Stimulated activated naive B cell treated with anti-CD40 and anti-IgM and Interleukin-4, amounts not matched to agents 10 μg/mL and 1 μg/mL and 100 μg/mL, for 72 hours (primary cell): ENCODE measurements around the gene MRNIP.
A peak's percentile ranks its signal among the peaks of the same experiment; 100 is the strongest.

ENCODE experiments used
- ATAC-seq, 2 donors: fragments of 150-1000 bp; cut with Tn5 transposase; replicated peaks; 2 replicates each; pipeline ENCODE4 v1.10.0; 2021; ENCODE audit warnings: moderate library complexity in 1 of 2
- DNase-seq: peaks from one replicate; pipeline ENCODE4 v3.0.0; 2021
- H3K27ac Mint-ChIP-seq: one replicate; pipeline ENCODE4 v1.8.0; 2022; ENCODE audit warnings: mild to moderate bottlenecking, mixed read lengths
- H3K27me3 Mint-ChIP-seq, 2 donors: one replicate each; pipeline ENCODE4 v1.8.0; 2022; ENCODE audit warnings: mixed read lengths in 2 of 2
- H3K36me3 Mint-ChIP-seq, 2 donors: one replicate each; pipeline ENCODE4 v1.8.0; 2022; ENCODE audit warnings: mixed read lengths in 2 of 2, mild to moderate bottlenecking in 1 of 2
- H3K4me1 Mint-ChIP-seq, 2 donors: one replicate each; pipeline ENCODE4 v1.8.0; 2022; ENCODE audit warnings: mixed read lengths in 2 of 2, mild to moderate bottlenecking in 1 of 2
- H3K4me3 Mint-ChIP-seq, 2 donors: one replicate each; pipeline ENCODE4 v1.8.0; 2022; ENCODE audit warnings: mild to moderate bottlenecking in 2 of 2, mixed read lengths in 2 of 2, moderate library complexity in 1 of 2
- H3K9me3 Mint-ChIP-seq, 2 donors: one replicate each; pipeline ENCODE4 v1.8.0; 2022; ENCODE audit warnings: mixed read lengths in 2 of 2, mild to moderate bottlenecking in 1 of 2

The MRNIP gene

DNA sequence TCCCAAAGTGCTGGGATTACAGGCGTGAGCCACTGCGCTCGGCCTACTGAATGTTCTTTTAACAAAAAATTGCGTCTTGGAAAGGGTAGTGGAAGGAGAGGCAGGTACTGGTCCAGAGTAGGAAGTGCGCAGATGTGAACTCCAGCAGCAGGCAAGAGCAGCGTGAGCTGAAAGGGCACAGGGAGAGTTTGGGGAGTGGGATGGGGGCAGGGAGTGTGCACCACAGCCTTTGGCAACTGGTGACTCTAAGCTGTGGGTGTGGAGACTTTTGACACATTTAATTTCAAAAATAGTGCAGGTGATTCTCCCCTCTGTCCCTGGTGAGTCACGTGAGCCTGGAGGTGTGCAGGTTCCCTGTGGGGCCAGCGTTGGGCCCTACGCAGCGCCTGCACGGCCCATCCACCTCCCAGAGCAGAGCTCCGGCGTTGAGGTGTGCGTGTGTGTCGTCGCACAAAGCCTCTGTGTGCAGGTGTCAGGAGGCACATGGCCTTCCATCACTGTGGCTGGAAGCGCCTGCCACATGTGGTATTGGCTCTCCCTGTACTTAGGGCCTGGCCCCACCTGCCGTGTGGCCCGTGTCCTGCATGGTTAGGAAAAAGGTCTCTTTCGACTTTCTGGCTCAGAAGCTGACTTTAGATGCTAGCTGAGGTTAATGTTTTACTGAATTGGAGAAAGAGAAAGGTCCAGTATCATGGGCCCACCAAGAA, 26.4 kb downstream of the MRNIP start:
- no peak for DNase-seq
- H3K36me3 Mint-ChIP-seq: peaks cover 69 to 78% of the 10 kb centered on the region in 2 donors
- no peaks in the 10 kb centered on the region for H3K27me3 Mint-ChIP-seq
- H3K9me3 Mint-ChIP-seq: no peaks in the 10 kb centered on the region
- peak overlapping the region; percentile 59 for H3K27ac Mint-ChIP-seq
- ATAC-seq: no peak
- H3K4me1 Mint-ChIP-seq: peaks cover 32 to 56% of the 10 kb centered on the region in 2 donors
- no peak overlapping the region for H3K4me3 Mint-ChIP-seq

- H3K4me1 Mint-ChIP-seq: peaks cover 26 to 51% of the 10 kb centered on the region in 2 donors
- H3K27ac Mint-ChIP-seq: peak overlapping the region; percentile 47
- no peak for ATAC-seq
- no peak overlapping the region for H3K4me3 Mint-ChIP-seq
- H3K36me3 Mint-ChIP-seq: peaks cover 68 to 76% of the 10 kb centered on the region in 2 donors
- no peak for DNase-seq
- H3K9me3 Mint-ChIP-seq: no peaks in the 10 kb centered on the region
- no peaks in the 10 kb centered on the region for H3K27me3 Mint-ChIP-seq
These were observed 27.7 kb downstream of the MRNIP start for GRCh38 chr5:179830818-179831468.

DNA sequence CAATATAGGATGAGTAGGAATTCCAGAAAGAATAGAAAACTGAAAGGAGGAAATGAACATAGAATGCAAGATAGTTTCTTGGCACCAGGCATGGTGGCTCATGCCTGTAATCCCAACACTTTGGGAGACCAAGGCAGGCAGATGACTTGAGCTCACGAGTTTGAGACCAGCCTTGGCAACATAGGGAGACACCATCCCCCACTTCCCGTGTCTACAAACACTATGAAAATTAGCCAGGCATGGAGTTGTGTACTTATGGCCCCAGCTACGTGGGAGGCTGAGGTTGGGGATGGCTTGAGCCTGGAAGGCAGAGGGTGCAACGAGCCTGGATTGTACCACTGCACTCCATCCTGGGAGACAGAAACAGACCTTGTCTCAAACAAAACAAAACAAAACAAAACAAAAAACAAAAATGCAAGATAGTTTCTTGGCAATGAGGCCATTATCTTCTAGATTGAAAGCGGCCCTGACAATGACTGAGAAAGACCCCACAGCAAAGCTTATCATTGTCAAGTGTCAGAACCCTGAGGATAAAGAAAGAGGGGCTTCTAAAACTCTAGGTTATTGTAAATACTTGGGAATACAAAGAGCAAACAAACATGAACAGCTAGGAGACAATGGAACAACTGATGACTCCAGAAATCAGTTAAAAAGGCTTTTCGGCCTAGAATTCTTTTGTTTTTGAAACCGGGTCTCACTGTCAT, 28.7 kb downstream of the MRNIP start:
- Mint-ChIP-seq H3K27ac (peak overlapping the region; percentile 9), H3K27me3 (no peaks in the 10 kb centered on the region), H3K9me3 (no peaks in the 10 kb centered on the region), H3K36me3 (peaks cover 75 to 82% of the 10 kb centered on the region in 2 donors), H3K4me3 (no peak overlapping the region), H3K4me1 (peaks cover 26 to 47% of the 10 kb centered on the region in 2 donors)
- no peak for DNase-seq
- ATAC-seq: no peak

GRCh38 chr5:179828756-179829421, 29.7 kb downstream of the MRNIP start:
- no peaks in the 10 kb centered on the region for H3K9me3 Mint-ChIP-seq
- H3K36me3 Mint-ChIP-seq: peaks cover 80 to 88% of the 10 kb centered on the region in 2 donors
- no peak for DNase-seq
- no peak for ATAC-seq
- no peaks in the 10 kb centered on the region for H3K27me3 Mint-ChIP-seq
- H3K4me1 Mint-ChIP-seq: peaks cover 32 to 57% of the 10 kb centered on the region in 2 donors
- peak overlapping the region; percentile 85 for H3K27ac Mint-ChIP-seq
- no peak overlapping the region for H3K4me3 Mint-ChIP-seq

- Mint-ChIP-seq H3K9me3 (no peaks in the 10 kb centered on the region), H3K36me3 (peaks cover 78 to 83% of the 10 kb centered on the region in 2 donors), H3K4me3 (no peak overlapping the region), H3K27ac (peak overlapping the region; percentile 83), H3K4me1 (peaks cover 35 to 61% of the 10 kb centered on the region in 2 donors), H3K27me3 (no peaks in the 10 kb centered on the region)
- DNase-seq: peak; percentile 36
- ATAC-seq: peak; percentile 86 to 99
These were observed 30.9 kb downstream of the MRNIP start for GRCh38 chr5:179827680-179828079.

- Mint-ChIP-seq H3K4me3 (no peak overlapping the region), H3K4me1 (peaks cover 36 to 70% of the 10 kb centered on the region in 2 donors), H3K9me3 (no peaks in the 10 kb centered on the region), H3K27ac (peak overlapping the region; percentile 31), H3K36me3 (peaks cover 74 to 80% of the 10 kb centered on the region in 2 donors), H3K27me3 (no peaks in the 10 kb centered on the region)
- no peak for ATAC-seq
- no peak for DNase-seq
These were observed 32.9 kb downstream of the MRNIP start for GRCh38 chr5:179825655-179826182.

GRCh38 chr5:179824745-179825112, 33.9 kb downstream of the MRNIP start:
- no peaks in the 10 kb centered on the region for H3K27me3 Mint-ChIP-seq
- no peaks in the 10 kb centered on the region for H3K9me3 Mint-ChIP-seq
- ATAC-seq (no peak), DNase-seq (no peak)
- H3K27ac Mint-ChIP-seq: peak overlapping the region; percentile 53
- peaks cover 65 to 72% of the 10 kb centered on the region in 2 donors for H3K36me3 Mint-ChIP-seq
- H3K4me3 Mint-ChIP-seq: no peak overlapping the region
- peaks cover 44 to 77% of the 10 kb centered on the region in 2 donors for H3K4me1 Mint-ChIP-seq

- peaks cover 44 to 77% of the 10 kb centered on the region in 2 donors for H3K4me1 Mint-ChIP-seq
- H3K27ac Mint-ChIP-seq: no peak overlapping the region
- no peaks in the 10 kb centered on the region for H3K9me3 Mint-ChIP-seq
- no peaks in the 10 kb centered on the region for H3K27me3 Mint-ChIP-seq
- ATAC-seq (no peak), DNase-seq (no peak)
- peaks cover 63 to 66% of the 10 kb centered on the region in 2 donors for H3K36me3 Mint-ChIP-seq
- no peak overlapping the region for H3K4me3 Mint-ChIP-seq
These were observed 34.5 kb downstream of the MRNIP start for GRCh38 chr5:179823937-179824744.

GRCh38 chr5:179822444-179822990, 36.1 kb downstream of the MRNIP start:
- H3K27me3 Mint-ChIP-seq: no peaks in the 10 kb centered on the region
- peaks cover 49 to 53% of the 10 kb centered on the region in 2 donors for H3K36me3 Mint-ChIP-seq
- no peak for DNase-seq
- no peaks in the 10 kb centered on the region for H3K9me3 Mint-ChIP-seq
- no peak for ATAC-seq
- peaks cover 47 to 81% of the 10 kb centered on the region in 2 donors for H3K4me1 Mint-ChIP-seq
- peak overlapping the region; percentile 91 to 97 for H3K4me3 Mint-ChIP-seq
- peak overlapping the region; percentile 97 for H3K27ac Mint-ChIP-seq

DNA sequence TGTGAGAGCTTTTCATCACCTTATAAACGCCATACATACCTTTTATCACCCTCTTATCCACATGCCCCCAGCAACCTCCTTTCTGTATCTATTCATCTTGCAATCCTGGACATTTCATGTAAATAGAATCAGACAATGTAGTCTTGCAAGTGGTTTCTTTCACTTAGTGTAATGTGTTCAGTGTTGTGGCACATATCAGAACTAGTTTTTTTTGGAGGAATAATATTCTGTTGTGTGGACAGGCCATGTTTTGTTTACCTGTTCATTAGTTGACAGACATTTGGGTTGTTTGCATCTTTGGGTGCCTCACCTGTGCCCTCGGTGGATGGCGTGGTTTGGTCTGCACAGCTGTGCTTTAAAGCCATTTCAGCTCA, 36.6 kb downstream of the MRNIP start:
- ATAC-seq (no peak), DNase-seq (no peak)
- Mint-ChIP-seq H3K36me3 (peaks cover 44 to 50% of the 10 kb centered on the region in 2 donors), H3K4me3 (peak overlapping the region; percentile 91 to 97), H3K4me1 (peaks cover 49 to 81% of the 10 kb centered on the region in 2 donors), H3K27ac (peak overlapping the region; percentile 97), H3K9me3 (no peaks in the 10 kb centered on the region), H3K27me3 (no peaks in the 10 kb centered on the region)

- Mint-ChIP-seq H3K36me3 (peaks cover 39 to 45% of the 10 kb centered on the region in 2 donors), H3K27me3 (no peaks in the 10 kb centered on the region), H3K4me3 (peak overlapping the region; percentile 91 to 97), H3K9me3 (no peaks in the 10 kb centered on the region), H3K4me1 (peaks cover 45 to 79% of the 10 kb centered on the region in 2 donors), H3K27ac (peak overlapping the region; percentile 97)
- ATAC-seq (peak; percentile 62 to 67), DNase-seq (peak; percentile 73)
These were observed 37.1 kb downstream of the MRNIP start for GRCh38 chr5:179821298-179822058.

- H3K27ac Mint-ChIP-seq: peak within 1 kb of the TSS; percentile 98
- no peaks in the 10 kb centered on the region for H3K9me3 Mint-ChIP-seq
- peak; percentile 78 for DNase-seq
- peaks cover 37 to 42% of the 10 kb centered on the region in 2 donors for H3K36me3 Mint-ChIP-seq
- peak; percentile 37 to 51 for ATAC-seq
- H3K4me3 Mint-ChIP-seq: peak within 1 kb of the TSS; percentile 91 to 97
- peaks cover 46 to 86% of the 10 kb centered on the region in 2 donors for H3K4me1 Mint-ChIP-seq
- H3K27me3 Mint-ChIP-seq: no peaks in the 10 kb centered on the region
These were observed 37.9 kb downstream of the MRNIP start, which contains the start of gene SQSTM1 for GRCh38 chr5:179820483-179821297. TSS of gene SQSTM1 (plus strand) at chr5:179820905. CDS start at chr5:179820937, 32 bp downstream.
